GM23338 (cell line): ENCODE results near the gene MAP3K5. TPM values are rescaled to one million over a fixed set of nuclear protein-coding genes. Genes with fewer than 3 reads are reported as not detected.

Experiments
- ATAC-seq: fragments of 200-7000 bp; cut with Tn5 transposase; 3 replicates; pipeline ENCODE4 v1.9.1; 2020
- DNase-seq: peaks from one replicate; pipeline ENCODE4 v3.0.0-alpha.2; 2015; ENCODE audit warnings: low spot score
- H2AFZ ChIP-seq: fragments of 200-600 bp; sonication (generic); 2 replicates; pipeline ENCODE4 v1.8.0; 2016; ENCODE audit warnings: antibody characterized with exemption, mild to moderate bottlenecking, moderate library complexity
- H3F3A ChIP-seq: fragments of 200-600 bp; sonication (generic); replicated peaks from 2 replicates; pipeline ENCODE4 v1.8.0; 2017; ENCODE audit warnings: antibody characterized with exemption, mixed run types, low read depth
- H3K27ac ChIP-seq: fragments of 200-600 bp; sonication (generic); 2 replicates; pipeline ENCODE4 v1.6.1; 2016; ENCODE audit warnings: low read depth
- H3K27me3 ChIP-seq: fragments of 200-600 bp; sonication (generic); 2 replicates; pipeline ENCODE4 v1.8.0; 2016; ENCODE audit warnings: mild to moderate bottlenecking, mixed run types, moderate library complexity; ENCODE audit not compliant: insufficient read depth
- H3K36me3 ChIP-seq: fragments of 200-600 bp; sonication (generic); 2 replicates; pipeline ENCODE4 v1.8.0; 2016; ENCODE audit warnings: mild to moderate bottlenecking; ENCODE audit not compliant: insufficient read depth
- H3K4me1 ChIP-seq: fragments of 200-600 bp; sonication (generic); 2 replicates; pipeline ENCODE4 v1.8.0; 2016; ENCODE audit warnings: mild to moderate bottlenecking, moderate library complexity; ENCODE audit not compliant: insufficient read depth
- H3K4me2 ChIP-seq: fragments of 200-600 bp; sonication (generic); 2 replicates; pipeline ENCODE4 v1.7.1; 2017; ENCODE audit warnings: mixed run types
- H3K4me3 ChIP-seq: fragments of 200-600 bp; sonication (generic); 2 replicates; pipeline ENCODE4 v1.6.1; 2016; ENCODE audit warnings: mixed run types
- H3K79me2 ChIP-seq: fragments of 200-600 bp; sonication (generic); replicated peaks from 2 replicates; pipeline ENCODE4 v1.8.0; 2017; ENCODE audit warnings: mild to moderate bottlenecking; ENCODE audit not compliant: insufficient read depth
- H3K9me2 ChIP-seq: fragments of 200-600 bp; sonication (generic); 2 replicates; pipeline ENCODE4 v1.8.0; 2017; ENCODE audit not compliant: insufficient read depth
- H4K20me1 ChIP-seq: fragments of 200-600 bp; sonication (generic); replicated peaks from 2 replicates; pipeline ENCODE4 v1.8.0; 2017; ENCODE audit warnings: mild to moderate bottlenecking; ENCODE audit not compliant: insufficient read depth
- H3K27ac Mint-ChIP-seq: 2 replicates; pipeline ENCODE4 v1.8.0; 2020; ENCODE audit warnings: inconsistent platforms, mild to moderate bottlenecking, moderate library complexity, mixed read lengths
- H3K27me3 Mint-ChIP-seq: 3 replicates; pipeline ENCODE4 v1.8.0; 2022; ENCODE audit warnings: low read depth, mild to moderate bottlenecking, moderate library complexity, mixed read lengths, inconsistent platforms; ENCODE audit not compliant: insufficient read depth, poor library complexity
- H3K36me3 Mint-ChIP-seq: 3 replicates; pipeline ENCODE4 v1.8.0; 2021; ENCODE audit warnings: low read depth, mild to moderate bottlenecking, inconsistent platforms, moderate library complexity, mixed read lengths
- H3K4me1 Mint-ChIP-seq: 3 replicates; pipeline ENCODE4 v1.8.0; 2020; ENCODE audit warnings: mild to moderate bottlenecking, inconsistent platforms, mixed read lengths
- H3K4me3 Mint-ChIP-seq: 3 replicates; pipeline ENCODE4 v1.8.0; 2021; ENCODE audit warnings: moderate library complexity, mild to moderate bottlenecking, inconsistent platforms, mixed read lengths
- H3K9me3 Mint-ChIP-seq: 3 replicates; pipeline ENCODE4 v1.8.0; 2020; ENCODE audit warnings: moderate library complexity, mild to moderate bottlenecking, inconsistent platforms, mixed read lengths
- CREB1 ChIP-seq: fragments of 250-450 bp; sonication (Bioruptor Pico); IDR thresholded peaks from 2 replicates; pipeline ENCODE4 v1.5.0; 2020; ENCODE audit warnings: low read depth, mild to moderate bottlenecking, moderate library complexity
- EZH2 ChIP-seq: fragments of 200-600 bp; sonication (generic); IDR thresholded peaks from one replicate; pipeline ENCODE4 v1.8.0; 2017; ENCODE audit warnings: antibody characterized with exemption, mild to moderate bottlenecking, low read depth; ENCODE audit not compliant: unreplicated experiment
- EZH2phosphoT487 ChIP-seq: fragments of 200-600 bp; sonication (generic); IDR thresholded peaks from one replicate; pipeline ENCODE4 v1.8.1; 2018; ENCODE audit warnings: antibody characterized with exemption; ENCODE audit not compliant: unreplicated experiment
- NANOG ChIP-seq: IDR thresholded peaks from 2 replicates; pipeline ENCODE4 v1.6.1; 2016; ENCODE audit warnings: antibody characterized with exemption, borderline replicate concordance
- POLR2AphosphoS5 ChIP-seq: IDR thresholded peaks from 2 replicates; pipeline ENCODE4 v1.6.1; 2016; ENCODE audit warnings: antibody characterized with exemption, low read depth
- polyA plus RNA-seq: library from polyadenylated mRNA; unstranded; fragments of >200 nt; fragmentation: Nextera tagmentation; extraction: Ambion mirVana; gene quantifications from 2 replicates; pipeline ENCODE4 v1.2.1, GENCODE V29; 2016
- total RNA-seq: library from RNA; depleted of rRNA; stranded (reverse); fragments of >200 nt; shearing (Covaris generic); gene quantifications from 2 replicates; pipeline ENCODE4 v1.2.3, GENCODE V29; 2014
- TF ChIP-seq, protein P1 (sequence below): fragments of 250-450 bp; sonication (Bioruptor Pico); IDR thresholded peaks from 2 replicates; pipeline ENCODE4 v1.5.0; 2020; ENCODE audit warnings: mild to moderate bottlenecking, moderate library complexity
- TF ChIP-seq, protein P2 (sequence below): IDR thresholded peaks from 2 replicates; pipeline ENCODE4 v1.6.1; 2016; ENCODE audit warnings: antibody characterized with exemption
- TF ChIP-seq, protein P3 (sequence below), 2 experiments: fragments of 200-600 bp in 1 of 2; sonication (generic) in 1 of 2; conservative IDR thresholded peaks; 2 replicates each; pipeline versions ENCODE4 v1.5.1 to v1.6.1; 2016 to 2017; ENCODE audit warnings: antibody characterized with exemption in 2 of 2, low read depth in 2 of 2, mild to moderate bottlenecking in 2 of 2, moderate library complexity in 1 of 2
- TF ChIP-seq, protein P4 (sequence below): IDR thresholded peaks from one replicate; pipeline ENCODE4 v1.6.1; 2018; ENCODE audit warnings: antibody characterized with exemption; ENCODE audit not compliant: unreplicated experiment

Gene MAP3K5
- total and polyA plus RNA-seq, 2 experiments from 2014 or later = 0.76 to 2.8 TPM

DNA sequence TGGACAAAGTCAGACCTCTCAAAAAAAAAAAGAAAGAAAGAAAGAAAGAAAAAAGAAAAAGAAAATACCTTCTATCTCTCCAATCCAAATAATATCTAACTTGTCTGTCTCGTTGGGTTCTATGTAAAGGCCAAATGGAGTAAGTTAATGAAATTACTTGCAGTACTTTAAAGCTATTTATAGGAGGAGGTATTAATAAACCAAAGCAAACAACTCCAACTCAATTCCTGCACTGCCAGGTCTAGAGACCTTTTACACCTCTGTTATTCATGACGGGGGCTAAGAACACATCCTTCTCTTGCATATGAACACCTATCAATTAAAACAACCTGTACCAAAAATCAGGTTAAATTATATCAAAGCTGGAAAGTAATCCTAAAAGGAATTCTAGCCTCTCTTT is 80.6 kb downstream of the MAP3K5 start:
- Mint-ChIP-seq H3K9me3 (no peaks in the 10 kb centered on the region), H3K27ac (no peak overlapping the region)

More for the DNA sequence above, 80.6 kb downstream of the MAP3K5 start:
- Histone ChIP-seq H3K9me2 (no peaks in the 10 kb centered on the region), H3K4me2 (no peak overlapping the region), H2AFZ (no peak overlapping the region), H3K36me3 (no peaks in the 10 kb centered on the region), H3K27me3 (no peaks in the 10 kb centered on the region), H3F3A (no peaks in the 10 kb centered on the region), H3K79me2 (no peaks in the 10 kb centered on the region), H3K27ac (no peak overlapping the region), H3K4me3 (no peak overlapping the region), H4K20me1 (no peaks in the 10 kb centered on the region), H3K4me1 (no peaks in the 10 kb centered on the region)
- TF ChIP-seq, protein P1, sequence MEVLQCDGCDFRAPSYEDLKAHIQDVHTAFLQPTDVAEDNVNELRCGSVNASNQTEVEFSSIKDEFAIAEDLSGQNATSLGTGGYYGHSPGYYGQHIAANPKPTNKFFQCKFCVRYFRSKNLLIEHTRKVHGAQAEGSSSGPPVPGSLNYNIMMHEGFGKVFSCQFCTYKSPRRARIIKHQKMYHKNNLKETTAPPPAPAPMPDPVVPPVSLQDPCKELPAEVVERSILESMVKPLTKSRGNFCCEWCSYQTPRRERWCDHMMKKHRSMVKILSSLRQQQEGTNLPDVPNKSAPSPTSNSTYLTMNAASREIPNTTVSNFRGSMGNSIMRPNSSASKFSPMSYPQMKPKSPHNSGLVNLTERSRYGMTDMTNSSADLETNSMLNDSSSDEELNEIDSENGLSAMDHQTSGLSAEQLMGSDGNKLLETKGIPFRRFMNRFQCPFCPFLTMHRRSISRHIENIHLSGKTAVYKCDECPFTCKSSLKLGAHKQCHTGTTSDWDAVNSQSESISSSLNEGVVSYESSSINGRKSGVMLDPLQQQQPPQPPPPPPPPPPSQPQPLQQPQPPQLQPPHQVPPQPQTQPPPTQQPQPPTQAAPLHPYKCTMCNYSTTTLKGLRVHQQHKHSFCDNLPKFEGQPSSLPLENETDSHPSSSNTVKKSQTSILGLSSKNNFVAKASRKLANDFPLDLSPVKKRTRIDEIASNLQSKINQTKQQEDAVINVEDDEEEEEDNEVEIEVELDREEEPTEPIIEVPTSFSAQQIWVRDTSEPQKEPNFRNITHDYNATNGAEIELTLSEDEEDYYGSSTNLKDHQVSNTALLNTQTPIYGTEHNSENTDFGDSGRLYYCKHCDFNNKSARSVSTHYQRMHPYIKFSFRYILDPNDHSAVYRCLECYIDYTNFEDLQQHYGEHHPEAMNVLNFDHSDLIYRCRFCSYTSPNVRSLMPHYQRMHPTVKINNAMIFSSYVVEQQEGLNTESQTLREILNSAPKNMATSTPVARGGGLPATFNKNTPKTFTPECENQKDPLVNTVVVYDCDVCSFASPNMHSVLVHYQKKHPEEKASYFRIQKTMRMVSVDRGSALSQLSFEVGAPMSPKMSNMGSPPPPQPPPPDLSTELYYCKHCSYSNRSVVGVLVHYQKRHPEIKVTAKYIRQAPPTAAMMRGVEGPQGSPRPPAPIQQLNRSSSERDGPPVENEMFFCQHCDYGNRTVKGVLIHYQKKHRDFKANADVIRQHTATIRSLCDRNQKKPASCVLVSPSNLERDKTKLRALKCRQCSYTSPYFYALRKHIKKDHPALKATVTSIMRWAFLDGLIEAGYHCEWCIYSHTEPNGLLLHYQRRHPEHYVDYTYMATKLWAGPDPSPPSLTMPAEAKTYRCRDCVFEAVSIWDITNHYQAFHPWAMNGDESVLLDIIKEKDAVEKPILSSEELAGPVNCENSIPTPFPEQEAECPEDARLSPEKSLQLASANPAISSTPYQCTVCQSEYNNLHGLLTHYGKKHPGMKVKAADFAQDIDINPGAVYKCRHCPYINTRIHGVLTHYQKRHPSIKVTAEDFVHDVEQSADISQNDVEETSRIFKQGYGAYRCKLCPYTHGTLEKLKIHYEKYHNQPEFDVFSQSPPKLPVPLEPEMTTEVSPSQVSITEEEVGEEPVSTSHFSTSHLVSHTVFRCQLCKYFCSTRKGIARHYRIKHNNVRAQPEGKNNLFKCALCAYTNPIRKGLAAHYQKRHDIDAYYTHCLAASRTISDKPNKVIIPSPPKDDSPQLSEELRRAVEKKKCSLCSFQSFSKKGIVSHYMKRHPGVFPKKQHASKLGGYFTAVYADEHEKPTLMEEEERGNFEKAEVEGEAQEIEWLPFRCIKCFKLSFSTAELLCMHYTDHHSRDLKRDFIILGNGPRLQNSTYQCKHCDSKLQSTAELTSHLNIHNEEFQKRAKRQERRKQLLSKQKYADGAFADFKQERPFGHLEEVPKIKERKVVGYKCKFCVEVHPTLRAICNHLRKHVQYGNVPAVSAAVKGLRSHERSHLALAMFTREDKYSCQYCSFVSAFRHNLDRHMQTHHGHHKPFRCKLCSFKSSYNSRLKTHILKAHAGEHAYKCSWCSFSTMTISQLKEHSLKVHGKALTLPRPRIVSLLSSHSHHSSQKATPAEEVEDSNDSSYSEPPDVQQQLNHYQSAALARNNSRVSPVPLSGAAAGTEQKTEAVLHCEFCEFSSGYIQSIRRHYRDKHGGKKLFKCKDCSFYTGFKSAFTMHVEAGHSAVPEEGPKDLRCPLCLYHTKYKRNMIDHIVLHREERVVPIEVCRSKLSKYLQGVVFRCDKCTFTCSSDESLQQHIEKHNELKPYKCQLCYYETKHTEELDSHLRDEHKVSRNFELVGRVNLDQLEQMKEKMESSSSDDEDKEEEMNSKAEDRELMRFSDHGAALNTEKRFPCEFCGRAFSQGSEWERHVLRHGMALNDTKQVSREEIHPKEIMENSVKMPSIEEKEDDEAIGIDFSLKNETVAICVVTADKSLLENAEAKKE = no peak
- TF ChIP-seq EZH2phosphoT487 = no peak
- TF ChIP-seq CREB1 (CRISPR knock-in tag) = no peak
- no peak for TF ChIP-seq EZH2
- TF ChIP-seq, protein P2, sequence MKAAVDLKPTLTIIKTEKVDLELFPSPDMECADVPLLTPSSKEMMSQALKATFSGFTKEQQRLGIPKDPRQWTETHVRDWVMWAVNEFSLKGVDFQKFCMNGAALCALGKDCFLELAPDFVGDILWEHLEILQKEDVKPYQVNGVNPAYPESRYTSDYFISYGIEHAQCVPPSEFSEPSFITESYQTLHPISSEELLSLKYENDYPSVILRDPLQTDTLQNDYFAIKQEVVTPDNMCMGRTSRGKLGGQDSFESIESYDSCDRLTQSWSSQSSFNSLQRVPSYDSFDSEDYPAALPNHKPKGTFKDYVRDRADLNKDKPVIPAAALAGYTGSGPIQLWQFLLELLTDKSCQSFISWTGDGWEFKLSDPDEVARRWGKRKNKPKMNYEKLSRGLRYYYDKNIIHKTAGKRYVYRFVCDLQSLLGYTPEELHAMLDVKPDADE = no peak
- TF ChIP-seq, protein P3, sequence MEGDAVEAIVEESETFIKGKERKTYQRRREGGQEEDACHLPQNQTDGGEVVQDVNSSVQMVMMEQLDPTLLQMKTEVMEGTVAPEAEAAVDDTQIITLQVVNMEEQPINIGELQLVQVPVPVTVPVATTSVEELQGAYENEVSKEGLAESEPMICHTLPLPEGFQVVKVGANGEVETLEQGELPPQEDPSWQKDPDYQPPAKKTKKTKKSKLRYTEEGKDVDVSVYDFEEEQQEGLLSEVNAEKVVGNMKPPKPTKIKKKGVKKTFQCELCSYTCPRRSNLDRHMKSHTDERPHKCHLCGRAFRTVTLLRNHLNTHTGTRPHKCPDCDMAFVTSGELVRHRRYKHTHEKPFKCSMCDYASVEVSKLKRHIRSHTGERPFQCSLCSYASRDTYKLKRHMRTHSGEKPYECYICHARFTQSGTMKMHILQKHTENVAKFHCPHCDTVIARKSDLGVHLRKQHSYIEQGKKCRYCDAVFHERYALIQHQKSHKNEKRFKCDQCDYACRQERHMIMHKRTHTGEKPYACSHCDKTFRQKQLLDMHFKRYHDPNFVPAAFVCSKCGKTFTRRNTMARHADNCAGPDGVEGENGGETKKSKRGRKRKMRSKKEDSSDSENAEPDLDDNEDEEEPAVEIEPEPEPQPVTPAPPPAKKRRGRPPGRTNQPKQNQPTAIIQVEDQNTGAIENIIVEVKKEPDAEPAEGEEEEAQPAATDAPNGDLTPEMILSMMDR (conservative IDR thresholded peaks at IDR 0.05; ENCODE audit: low read depth in 2 of 2) = no peak
- no peak for TF ChIP-seq NANOG
- TF ChIP-seq POLR2AphosphoS5 = no peak
- TF ChIP-seq, protein P4, sequence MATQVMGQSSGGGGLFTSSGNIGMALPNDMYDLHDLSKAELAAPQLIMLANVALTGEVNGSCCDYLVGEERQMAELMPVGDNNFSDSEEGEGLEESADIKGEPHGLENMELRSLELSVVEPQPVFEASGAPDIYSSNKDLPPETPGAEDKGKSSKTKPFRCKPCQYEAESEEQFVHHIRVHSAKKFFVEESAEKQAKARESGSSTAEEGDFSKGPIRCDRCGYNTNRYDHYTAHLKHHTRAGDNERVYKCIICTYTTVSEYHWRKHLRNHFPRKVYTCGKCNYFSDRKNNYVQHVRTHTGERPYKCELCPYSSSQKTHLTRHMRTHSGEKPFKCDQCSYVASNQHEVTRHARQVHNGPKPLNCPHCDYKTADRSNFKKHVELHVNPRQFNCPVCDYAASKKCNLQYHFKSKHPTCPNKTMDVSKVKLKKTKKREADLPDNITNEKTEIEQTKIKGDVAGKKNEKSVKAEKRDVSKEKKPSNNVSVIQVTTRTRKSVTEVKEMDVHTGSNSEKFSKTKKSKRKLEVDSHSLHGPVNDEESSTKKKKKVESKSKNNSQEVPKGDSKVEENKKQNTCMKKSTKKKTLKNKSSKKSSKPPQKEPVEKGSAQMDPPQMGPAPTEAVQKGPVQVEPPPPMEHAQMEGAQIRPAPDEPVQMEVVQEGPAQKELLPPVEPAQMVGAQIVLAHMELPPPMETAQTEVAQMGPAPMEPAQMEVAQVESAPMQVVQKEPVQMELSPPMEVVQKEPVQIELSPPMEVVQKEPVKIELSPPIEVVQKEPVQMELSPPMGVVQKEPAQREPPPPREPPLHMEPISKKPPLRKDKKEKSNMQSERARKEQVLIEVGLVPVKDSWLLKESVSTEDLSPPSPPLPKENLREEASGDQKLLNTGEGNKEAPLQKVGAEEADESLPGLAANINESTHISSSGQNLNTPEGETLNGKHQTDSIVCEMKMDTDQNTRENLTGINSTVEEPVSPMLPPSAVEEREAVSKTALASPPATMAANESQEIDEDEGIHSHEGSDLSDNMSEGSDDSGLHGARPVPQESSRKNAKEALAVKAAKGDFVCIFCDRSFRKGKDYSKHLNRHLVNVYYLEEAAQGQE = no peak
- no peak overlapping the region for H3K4me3 Mint-ChIP-seq
- ATAC-seq (no peak), DNase-seq (no peak)
- H3K27me3 Mint-ChIP-seq = no peaks in the 10 kb centered on the region
- no peaks in the 10 kb centered on the region for H3K4me1 Mint-ChIP-seq
- H3K36me3 Mint-ChIP-seq = no peaks in the 10 kb centered on the region
